Measurements from ENCODE around the gene FSD1L.

The FSD1L gene

GRCh38 chr9:105449081-105449480, 1.2 kb downstream of the FSD1L start:
- H3K4me3 Mint-ChIP-seq, result peak overlapping the region; percentile 81
- H3K27ac Mint-ChIP-seq, result no peak overlapping the region
- H3K4me1 Mint-ChIP-seq, result peaks cover 17% of the 10 kb centered on the region
- H3K36me3 Mint-ChIP-seq, result no peaks in the 10 kb centered on the region
- ATAC-seq (no peak), DNase-seq (ENCODE audit: low spot score in 2 of 2) (no peak)
- no peaks in the 10 kb centered on the region for H3K9me3 Mint-ChIP-seq

GRCh38 chr9:105452185-105452584, 4.4 kb downstream of the FSD1L start:
- DNase-seq (ENCODE audit: low spot score in 2 of 2) (no peak), ATAC-seq (no peak)
- Mint-ChIP-seq H3K9me3 (no peaks in the 10 kb centered on the region), H3K36me3 (no peaks in the 10 kb centered on the region), H3K27ac (no peak overlapping the region), H3K4me3 (no peak overlapping the region), H3K4me1 (peaks cover 13% of the 10 kb centered on the region)

- Mint-ChIP-seq H3K27ac (no peak overlapping the region), H3K4me1 (no peaks in the 10 kb centered on the region)
These were observed 8.1 kb downstream of the FSD1L start for GRCh38 chr9:105455836-105456475.

GRCh38 chr9:105457560-105458294, 9.9 kb downstream of the FSD1L start:
- Mint-ChIP-seq H3K36me3 (no peaks in the 10 kb centered on the region), H3K27ac (no peak overlapping the region), H3K9me3 (peaks cover 3% of the 10 kb centered on the region), H3K4me3 (no peak overlapping the region), H3K4me1 (no peaks in the 10 kb centered on the region)
- peak; percentile 26 for ATAC-seq
- DNase-seq (ENCODE audit: low spot score in 2 of 2), result no peak

More at GRCh38 chr9:105455836-105456475, 8.1 kb downstream of the FSD1L start:
- no peak overlapping the region for H3K4me3 Mint-ChIP-seq
- no peaks in the 10 kb centered on the region for H3K36me3 Mint-ChIP-seq
- no peak for ATAC-seq
- DNase-seq (ENCODE audit: low spot score in 2 of 2), result no peak
- peaks cover 3% of the 10 kb centered on the region for H3K9me3 Mint-ChIP-seq

GRCh38 chr9:105458404-105458803, 10.6 kb downstream of the FSD1L start:
- H3K36me3 Mint-ChIP-seq, result no peaks in the 10 kb centered on the region
- DNase-seq (ENCODE audit: low spot score in 2 of 2) (no peak), ATAC-seq (no peak)
- H3K9me3 Mint-ChIP-seq, result peaks cover 3% of the 10 kb centered on the region
- H3K4me3 Mint-ChIP-seq, result no peak overlapping the region
- H3K4me1 Mint-ChIP-seq, result no peaks in the 10 kb centered on the region
- no peak overlapping the region for H3K27ac Mint-ChIP-seq

GRCh38 chr9:105459336-105459735, 11.5 kb downstream of the FSD1L start:
- no peak for DNase-seq (ENCODE audit: low spot score in 2 of 2)
- Mint-ChIP-seq H3K4me1 (no peaks in the 10 kb centered on the region), H3K27ac (no peak overlapping the region), H3K9me3 (peaks cover 3% of the 10 kb centered on the region), H3K4me3 (no peak overlapping the region), H3K36me3 (no peaks in the 10 kb centered on the region)
- no peak for ATAC-seq

- DNase-seq (ENCODE audit: low spot score in 2 of 2) (no peak), ATAC-seq (no peak)
- no peak overlapping the region for H3K4me3 Mint-ChIP-seq
- no peak overlapping the region for H3K27ac Mint-ChIP-seq
- H3K9me3 Mint-ChIP-seq, result no peaks in the 10 kb centered on the region
- no peaks in the 10 kb centered on the region for H3K4me1 Mint-ChIP-seq
- H3K36me3 Mint-ChIP-seq, result no peaks in the 10 kb centered on the region
These were observed 19.1 kb downstream of the FSD1L start for GRCh38 chr9:105466898-105467455.

- no peaks in the 10 kb centered on the region for H3K36me3 Mint-ChIP-seq
- no peak for DNase-seq (ENCODE audit: low spot score in 2 of 2)
- H3K27ac Mint-ChIP-seq, result no peak overlapping the region
- no peaks in the 10 kb centered on the region for H3K9me3 Mint-ChIP-seq
- no peak overlapping the region for H3K4me3 Mint-ChIP-seq
- no peaks in the 10 kb centered on the region for H3K4me1 Mint-ChIP-seq
- no peak for ATAC-seq
These were observed 21.0 kb downstream of the FSD1L start for GRCh38 chr9:105468875-105469274.

GRCh38 chr9:105473221-105473620, 25.4 kb downstream of the FSD1L start:
- Mint-ChIP-seq H3K9me3 (no peaks in the 10 kb centered on the region), H3K36me3 (no peaks in the 10 kb centered on the region), H3K4me3 (no peak overlapping the region), H3K4me1 (no peaks in the 10 kb centered on the region), H3K27ac (no peak overlapping the region)
- DNase-seq (ENCODE audit: low spot score in 2 of 2) (no peak), ATAC-seq (no peak)

GRCh38 chr9:105475302-105475701, 27.5 kb downstream of the FSD1L start:
- DNase-seq (ENCODE audit: low spot score in 2 of 2), result no peak
- Mint-ChIP-seq H3K27ac (no peak overlapping the region), H3K36me3 (no peaks in the 10 kb centered on the region), H3K4me1 (no peaks in the 10 kb centered on the region), H3K4me3 (no peak overlapping the region), H3K9me3 (no peaks in the 10 kb centered on the region)
- peak; percentile 49 for ATAC-seq

- Mint-ChIP-seq H3K36me3 (no peaks in the 10 kb centered on the region), H3K4me3 (no peak overlapping the region)
These were observed 32.0 kb downstream of the FSD1L start for GRCh38 chr9:105479846-105480245.

GRCh38 chr9:105483618-105484017, 35.8 kb downstream of the FSD1L start:
- no peak overlapping the region for H3K27ac Mint-ChIP-seq
- H3K4me1 Mint-ChIP-seq, result no peaks in the 10 kb centered on the region
- DNase-seq (ENCODE audit: low spot score in 2 of 2) (no peak), ATAC-seq (no peak)
- no peaks in the 10 kb centered on the region for H3K36me3 Mint-ChIP-seq
- H3K9me3 Mint-ChIP-seq, result no peaks in the 10 kb centered on the region
- no peak overlapping the region for H3K4me3 Mint-ChIP-seq

More at GRCh38 chr9:105479846-105480245, 32.0 kb downstream of the FSD1L start:
- ATAC-seq, result no peak
- Mint-ChIP-seq H3K27ac (no peak overlapping the region), H3K9me3 (no peaks in the 10 kb centered on the region), H3K4me1 (no peaks in the 10 kb centered on the region)
- no peak for DNase-seq (ENCODE audit: low spot score in 2 of 2)

GRCh38 chr9:105484226-105484625, 36.4 kb downstream of the FSD1L start:
- Mint-ChIP-seq H3K4me1 (no peaks in the 10 kb centered on the region), H3K4me3 (no peak overlapping the region), H3K9me3 (no peaks in the 10 kb centered on the region), H3K36me3 (no peaks in the 10 kb centered on the region), H3K27ac (no peak overlapping the region)
- no peak for DNase-seq (ENCODE audit: low spot score in 2 of 2)
- no peak for ATAC-seq

GRCh38 chr9:105485131-105485530, 37.3 kb downstream of the FSD1L start:
- H3K36me3 Mint-ChIP-seq, result no peaks in the 10 kb centered on the region
- no peaks in the 10 kb centered on the region for H3K4me1 Mint-ChIP-seq
- no peaks in the 10 kb centered on the region for H3K9me3 Mint-ChIP-seq
- no peak overlapping the region for H3K4me3 Mint-ChIP-seq
- ATAC-seq, result no peak
- no peak overlapping the region for H3K27ac Mint-ChIP-seq
- no peak for DNase-seq (ENCODE audit: low spot score in 2 of 2)

- no peaks in the 10 kb centered on the region for H3K36me3 Mint-ChIP-seq
- H3K27ac Mint-ChIP-seq, result no peak overlapping the region
- H3K4me3 Mint-ChIP-seq, result no peak overlapping the region
- H3K4me1 Mint-ChIP-seq, result no peaks in the 10 kb centered on the region
- peaks cover 5% of the 10 kb centered on the region for H3K9me3 Mint-ChIP-seq
- DNase-seq (ENCODE audit: low spot score in 2 of 2), result no peak
- ATAC-seq, result no peak
These were observed 49.0 kb downstream of the FSD1L start for GRCh38 chr9:105496826-105497225.

GRCh38 chr9:105497704-105498103, 49.9 kb downstream of the FSD1L start:
- Mint-ChIP-seq H3K9me3 (no peaks in the 10 kb centered on the region), H3K4me3 (no peak overlapping the region), H3K27ac (no peak overlapping the region), H3K4me1 (no peaks in the 10 kb centered on the region), H3K36me3 (no peaks in the 10 kb centered on the region)
- ATAC-seq (no peak), DNase-seq (ENCODE audit: low spot score in 2 of 2) (no peak)

Measured in stimulated activated effector memory CD8-positive, alpha-beta T cell treated with anti-CD3 and anti-CD28 coated beads, Interleukin-12 subunit alpha, Interleukin-12 subunit beta, amount 100 ng/mL, for 72 hours (primary cell).